HG03439 (cell line): ENCODE data around the gene MMP20.
A peak's percentile ranks its signal among the peaks of the same experiment; 100 is the strongest.

Experiments
- ATAC-seq: cut with Tn5 transposase; IDR thresholded peaks from one replicate; pipeline ENCODE4 v1.9.1; 2021; ENCODE audit warnings: mild to moderate bottlenecking, moderate library complexity; ENCODE audit not compliant: unreplicated experiment

Gene MMP20

DNA sequence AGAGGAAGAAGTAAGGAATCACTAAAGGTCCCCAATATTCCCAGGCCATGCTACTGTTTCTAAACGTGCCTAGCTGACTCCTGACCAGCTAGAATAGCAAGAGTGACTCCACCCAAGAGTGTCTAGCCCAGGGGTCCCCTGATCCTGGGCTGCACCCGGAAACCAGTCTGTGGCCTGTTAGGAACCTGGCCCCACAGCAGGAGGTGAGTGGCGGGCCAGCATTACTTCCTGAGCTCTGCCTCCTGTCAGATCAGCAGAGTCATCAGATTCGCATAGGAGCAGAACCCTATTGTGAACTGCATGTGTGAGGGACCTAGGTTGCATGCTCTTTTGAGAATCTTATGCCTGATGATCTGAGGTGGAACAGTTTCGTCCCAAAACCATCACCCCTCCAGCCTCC, 2.0 kb downstream of the MMP20 start:
- no peak for ATAC-seq

- ATAC-seq: no peak
These were observed 2.9 kb downstream of the MMP20 start for GRCh38 chr11:102622258-102622657.

- ATAC-seq: peak; percentile 58
These were observed 4.1 kb downstream of the MMP20 start for GRCh38 chr11:102620818-102621561.

GRCh38 chr11:102620179-102620578, 5.0 kb downstream of the MMP20 start:
- no peak for ATAC-seq

- no peak for ATAC-seq
These were observed 7.6 kb downstream of the MMP20 start for GRCh38 chr11:102617466-102618008.

- ATAC-seq: no peak
These were observed 9.2 kb downstream of the MMP20 start for GRCh38 chr11:102615894-102616432.

GRCh38 chr11:102615077-102615893, 9.8 kb downstream of the MMP20 start:
- ATAC-seq: no peak

DNA sequence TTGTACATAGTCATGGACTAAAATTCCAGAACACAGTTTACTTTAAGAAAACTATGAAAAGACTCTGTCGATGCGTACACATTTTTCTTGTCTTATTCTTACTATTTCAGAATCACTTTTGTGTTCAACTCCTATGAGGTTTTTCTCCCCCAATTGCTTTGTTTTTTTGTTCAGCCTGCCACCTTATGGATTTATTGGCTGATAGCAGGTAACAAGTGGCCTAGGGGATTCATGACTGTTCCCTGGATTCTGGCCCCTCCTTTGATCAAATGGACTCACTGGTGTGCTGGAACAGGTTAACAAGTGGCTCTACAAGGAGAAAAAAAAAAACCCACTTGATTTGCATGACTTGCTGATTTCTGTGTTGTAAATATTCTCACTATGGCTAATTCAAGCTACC, 10.6 kb downstream of the MMP20 start:
- ATAC-seq: no peak

GRCh38 chr11:102614031-102614430, 11.1 kb downstream of the MMP20 start:
- ATAC-seq: no peak

- ATAC-seq: no peak
These were observed 11.7 kb downstream of the MMP20 start for GRCh38 chr11:102613450-102613849.

DNA sequence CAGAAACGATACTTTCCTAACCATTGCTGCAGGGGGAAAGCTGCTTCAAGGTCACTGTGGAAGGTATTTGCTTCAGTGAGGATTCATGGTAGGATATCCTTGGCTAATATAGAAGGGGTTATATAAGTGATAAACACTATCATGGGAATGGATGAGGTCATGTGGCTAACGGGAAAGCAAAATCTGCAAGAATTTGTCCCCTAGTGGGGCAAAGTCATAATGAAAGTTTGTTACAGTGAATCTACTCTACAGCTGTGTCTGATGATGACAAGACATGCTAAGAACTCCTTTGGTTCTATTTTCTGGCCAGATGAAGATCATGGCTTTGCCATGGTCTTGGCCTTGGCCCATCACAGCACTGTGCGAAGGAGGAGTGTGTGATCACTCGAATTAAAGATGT, 13.8 kb downstream of the MMP20 start:
- peak; percentile 56 for ATAC-seq

- ATAC-seq: no peak
These were observed 14.9 kb downstream of the MMP20 start for GRCh38 chr11:102610200-102610599.

DNA sequence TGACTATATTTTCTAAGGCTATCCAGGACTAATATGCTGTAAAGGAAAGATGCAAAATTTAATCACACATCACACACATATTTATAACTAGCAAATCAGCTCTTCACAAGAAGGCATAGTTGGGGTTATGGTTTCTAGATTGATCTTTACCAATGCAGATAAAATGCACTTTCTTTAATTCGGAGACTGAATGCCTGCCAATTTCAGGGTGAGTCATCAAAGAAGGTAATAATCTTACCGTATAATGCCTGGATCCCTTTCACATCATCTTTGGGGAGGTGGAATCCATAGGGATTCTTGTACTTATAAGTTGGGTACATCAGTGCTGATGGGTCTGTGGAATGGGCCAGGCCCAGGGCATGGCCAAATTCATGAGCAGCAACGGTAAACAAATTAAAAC, 16.4 kb downstream of the MMP20 start:
- no peak for ATAC-seq

DNA sequence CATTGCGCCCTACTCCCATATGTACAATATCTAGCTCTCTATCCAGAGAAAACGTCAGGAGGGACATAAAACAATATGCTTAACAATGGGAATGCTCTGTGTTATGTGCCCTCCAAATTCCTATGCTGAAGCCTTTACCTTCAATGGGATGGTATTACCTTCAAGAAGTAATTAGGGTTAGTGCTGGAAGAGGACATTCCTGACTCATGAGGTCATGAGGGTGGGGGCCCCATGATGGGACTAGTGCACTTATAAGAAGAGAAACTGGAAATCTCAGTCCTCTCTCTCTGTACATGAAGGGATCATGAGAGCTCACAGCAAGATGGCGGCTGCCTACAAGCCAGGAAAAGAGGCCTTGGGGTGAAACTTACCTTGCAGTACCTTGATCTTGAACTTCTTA, 20.3 kb downstream of the MMP20 start:
- no peak for ATAC-seq

- no peak for ATAC-seq
These were observed 21.1 kb downstream of the MMP20 start for GRCh38 chr11:102604011-102604410.

- ATAC-seq: no peak
These were observed 21.6 kb downstream of the MMP20 start for GRCh38 chr11:102603576-102603975.

DNA sequence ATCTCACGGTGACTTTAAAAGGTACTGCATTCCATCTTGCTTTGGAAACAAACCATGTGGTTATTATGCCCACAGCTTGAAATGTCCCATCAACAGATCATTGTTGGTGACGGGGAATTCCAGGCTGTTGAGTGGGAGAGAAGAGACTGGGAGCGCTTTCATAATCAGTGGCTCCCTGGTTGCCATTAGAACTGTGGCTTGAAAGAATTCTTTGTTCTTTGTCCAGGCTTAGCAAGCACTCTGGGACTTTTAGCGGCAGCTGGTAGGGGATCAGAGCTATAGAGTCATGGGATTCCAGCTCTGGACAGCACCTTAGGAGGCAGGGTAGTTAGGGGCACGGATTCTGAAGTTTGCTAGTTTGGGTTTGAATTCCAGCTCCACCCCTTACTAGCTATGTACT, 22.0 kb downstream of the MMP20 start:
- no peak for ATAC-seq

DNA sequence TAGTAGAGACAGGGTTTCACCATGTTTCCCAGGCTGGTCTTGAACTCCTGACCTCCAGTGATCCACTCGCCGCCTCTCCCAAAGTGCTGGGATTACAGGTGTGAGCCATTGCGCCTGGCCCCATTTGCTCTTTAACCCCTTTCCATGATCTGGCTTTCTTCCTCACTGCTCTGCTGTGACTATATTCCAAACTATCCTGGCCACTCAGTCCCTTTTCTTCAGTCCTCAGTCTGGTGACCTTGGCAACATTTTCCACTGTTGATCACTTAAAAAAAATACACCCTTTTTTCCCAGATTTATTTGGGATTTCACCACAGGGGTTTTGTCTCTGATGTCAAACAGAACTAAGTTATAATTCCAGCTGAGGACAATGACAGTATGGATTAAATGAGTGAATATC, 24.5 kb downstream of the MMP20 start:
- ATAC-seq: no peak

- peak; percentile 87 for ATAC-seq
These were observed 25.4 kb downstream of the MMP20 start for GRCh38 chr11:102599642-102600261.

- ATAC-seq: no peak
These were observed 26.9 kb downstream of the MMP20 start for GRCh38 chr11:102598272-102598671.

DNA sequence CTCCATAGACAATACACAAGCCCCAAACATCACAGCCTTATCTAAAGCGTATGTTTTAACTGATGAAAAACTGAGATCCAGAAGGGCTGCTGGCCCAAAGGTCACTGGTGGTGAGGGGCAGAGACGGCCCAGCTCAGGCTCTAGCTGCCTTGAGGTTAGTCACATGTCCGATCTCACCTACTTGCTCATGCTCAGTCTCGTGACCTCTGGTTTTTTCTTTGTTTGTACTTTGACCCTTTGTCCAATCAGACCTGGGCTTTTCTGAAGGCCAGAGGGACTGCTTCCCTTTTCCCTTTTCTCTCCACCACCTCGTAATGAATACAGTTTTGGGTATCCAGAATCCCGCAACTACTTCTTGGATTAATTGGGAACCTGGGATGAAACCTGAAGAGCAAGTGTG, 28.6 kb downstream of the MMP20 start:
- ATAC-seq: no peak
